HG03280 (cell line): ENCODE results near the gene NT5DC4.
A peak's percentile ranks its signal among the peaks of the same experiment; 100 is the strongest.

Experiments
- ATAC-seq: cut with Tn5 transposase; IDR thresholded peaks from one replicate; pipeline ENCODE4 v1.9.1; 2021; ENCODE audit warnings: mild to moderate bottlenecking, moderate library complexity; ENCODE audit not compliant: unreplicated experiment

The NT5DC4 gene

GRCh38 chr2:112720785-112721184 is at the start of gene NT5DC4:
Gene NT5DC4, plus strand, starts transcription at chr2:112721020. Its CDS starts 60 bp downstream, at chr2:112721080.
- ATAC-seq: no peak

- ATAC-seq: no peak
Observed at GRCh38 chr2:112671801-112672200, 49.0 kb upstream of the NT5DC4 start.

GRCh38 chr2:112673008-112673407 is 47.8 kb upstream of the NT5DC4 start:
- ATAC-seq: no peak

GRCh38 chr2:112674229-112674628 is 46.6 kb upstream of the NT5DC4 start:
- no peak for ATAC-seq

GRCh38 chr2:112679484-112679883 is 41.3 kb upstream of the NT5DC4 start:
- no peak for ATAC-seq

GRCh38 chr2:112680666-112681101 is 40.1 kb upstream of the NT5DC4 start:
- no peak for ATAC-seq

- ATAC-seq: no peak
Observed at GRCh38 chr2:112682101-112682500, 38.7 kb upstream of the NT5DC4 start.

- no peak for ATAC-seq
Observed at GRCh38 chr2:112683550-112684414, 37.0 kb upstream of the NT5DC4 start.

- no peak for ATAC-seq
Observed at GRCh38 chr2:112684415-112684775, 36.4 kb upstream of the NT5DC4 start.

- ATAC-seq: no peak
Observed at GRCh38 chr2:112685271-112685884, 35.4 kb upstream of the NT5DC4 start.

- ATAC-seq: no peak
Observed at GRCh38 chr2:112686348-112687217, 34.2 kb upstream of the NT5DC4 start.

- ATAC-seq: no peak
Observed at GRCh38 chr2:112687522-112687921, 33.3 kb upstream of the NT5DC4 start.

- ATAC-seq: no peak
Observed at GRCh38 chr2:112688086-112688880, 32.5 kb upstream of the NT5DC4 start.

GRCh38 chr2:112690853-112691401 is 29.9 kb upstream of the NT5DC4 start:
- ATAC-seq: peak; percentile 53

GRCh38 chr2:112691881-112692281 is 28.9 kb upstream of the NT5DC4 start:
- no peak for ATAC-seq

- ATAC-seq: peak; percentile 85
Observed at GRCh38 chr2:112692495-112692911, 28.3 kb upstream of the NT5DC4 start.

GRCh38 chr2:112692918-112693317 is 27.9 kb upstream of the NT5DC4 start:
- ATAC-seq: peak; percentile 13

GRCh38 chr2:112693596-112693995 is 27.2 kb upstream of the NT5DC4 start:
- ATAC-seq: no peak

GRCh38 chr2:112694182-112694581 is 26.6 kb upstream of the NT5DC4 start:
- no peak for ATAC-seq

- no peak for ATAC-seq
Observed at GRCh38 chr2:112698834-112699515, 21.8 kb upstream of the NT5DC4 start.
